ENCODE results near the gene ELOB.

DNA sequence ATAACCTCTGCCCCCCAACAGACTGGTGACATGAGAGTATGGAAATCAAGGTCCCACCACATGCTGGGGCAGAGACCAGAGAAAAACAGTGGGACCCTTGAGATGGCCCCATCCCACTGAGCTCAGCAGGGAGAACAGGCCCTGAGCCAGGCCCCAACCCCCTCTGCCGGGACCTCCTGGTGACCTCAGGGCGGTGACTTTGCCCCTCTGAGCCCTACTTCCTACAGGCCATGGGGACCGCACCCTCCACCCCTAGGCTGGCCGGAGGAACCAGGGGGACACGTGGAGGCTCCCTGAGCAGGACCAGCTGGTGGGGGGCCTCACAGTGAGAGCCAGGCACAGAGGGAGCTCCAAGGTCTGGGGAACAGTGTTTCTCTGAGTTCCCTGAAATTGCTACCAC, 38.5 kb downstream of the ELOB start:
- TF ChIP-seq ZNF260 (CRISPR knock-in tag; IDR thresholded peaks at IDR 0.05; ENCODE audit: borderline replicate concordance, low read depth) (no peak), HDAC1 (CRISPR knock-in tag; IDR thresholded peaks at IDR 0.05) (no peak), ZMAT5 (CRISPR knock-in tag; IDR thresholded peaks at IDR 0.05; ENCODE audit: borderline replicate concordance, low read depth) (no peak), TRIM24 (CRISPR knock-in tag; IDR thresholded peaks at IDR 0.05) (no peak), MAFK (conservative IDR thresholded peaks at IDR 0.05 in 1 of 2, IDR thresholded peaks at IDR 0.05 in 1 of 2; ENCODE audit: low read length in 2 of 2) (no peak), STAT6 (CRISPR knock-in tag; IDR thresholded peaks at IDR 0.05; ENCODE audit: borderline replicate concordance) (no peak), ZNF841 (CRISPR knock-in tag; IDR thresholded peaks at IDR 0.05; ENCODE audit: borderline replicate concordance) (no peak)
- TF ChIP-seq, protein P1, sequence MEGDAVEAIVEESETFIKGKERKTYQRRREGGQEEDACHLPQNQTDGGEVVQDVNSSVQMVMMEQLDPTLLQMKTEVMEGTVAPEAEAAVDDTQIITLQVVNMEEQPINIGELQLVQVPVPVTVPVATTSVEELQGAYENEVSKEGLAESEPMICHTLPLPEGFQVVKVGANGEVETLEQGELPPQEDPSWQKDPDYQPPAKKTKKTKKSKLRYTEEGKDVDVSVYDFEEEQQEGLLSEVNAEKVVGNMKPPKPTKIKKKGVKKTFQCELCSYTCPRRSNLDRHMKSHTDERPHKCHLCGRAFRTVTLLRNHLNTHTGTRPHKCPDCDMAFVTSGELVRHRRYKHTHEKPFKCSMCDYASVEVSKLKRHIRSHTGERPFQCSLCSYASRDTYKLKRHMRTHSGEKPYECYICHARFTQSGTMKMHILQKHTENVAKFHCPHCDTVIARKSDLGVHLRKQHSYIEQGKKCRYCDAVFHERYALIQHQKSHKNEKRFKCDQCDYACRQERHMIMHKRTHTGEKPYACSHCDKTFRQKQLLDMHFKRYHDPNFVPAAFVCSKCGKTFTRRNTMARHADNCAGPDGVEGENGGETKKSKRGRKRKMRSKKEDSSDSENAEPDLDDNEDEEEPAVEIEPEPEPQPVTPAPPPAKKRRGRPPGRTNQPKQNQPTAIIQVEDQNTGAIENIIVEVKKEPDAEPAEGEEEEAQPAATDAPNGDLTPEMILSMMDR (CRISPR knock-in tag; IDR thresholded peaks at IDR 0.05) = no peak
- TF ChIP-seq, protein P2, sequence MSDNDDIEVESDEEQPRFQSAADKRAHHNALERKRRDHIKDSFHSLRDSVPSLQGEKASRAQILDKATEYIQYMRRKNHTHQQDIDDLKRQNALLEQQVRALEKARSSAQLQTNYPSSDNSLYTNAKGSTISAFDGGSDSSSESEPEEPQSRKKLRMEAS (IDR thresholded peaks at IDR 0.05) = no peak
- TF ChIP-seq, protein P3, sequence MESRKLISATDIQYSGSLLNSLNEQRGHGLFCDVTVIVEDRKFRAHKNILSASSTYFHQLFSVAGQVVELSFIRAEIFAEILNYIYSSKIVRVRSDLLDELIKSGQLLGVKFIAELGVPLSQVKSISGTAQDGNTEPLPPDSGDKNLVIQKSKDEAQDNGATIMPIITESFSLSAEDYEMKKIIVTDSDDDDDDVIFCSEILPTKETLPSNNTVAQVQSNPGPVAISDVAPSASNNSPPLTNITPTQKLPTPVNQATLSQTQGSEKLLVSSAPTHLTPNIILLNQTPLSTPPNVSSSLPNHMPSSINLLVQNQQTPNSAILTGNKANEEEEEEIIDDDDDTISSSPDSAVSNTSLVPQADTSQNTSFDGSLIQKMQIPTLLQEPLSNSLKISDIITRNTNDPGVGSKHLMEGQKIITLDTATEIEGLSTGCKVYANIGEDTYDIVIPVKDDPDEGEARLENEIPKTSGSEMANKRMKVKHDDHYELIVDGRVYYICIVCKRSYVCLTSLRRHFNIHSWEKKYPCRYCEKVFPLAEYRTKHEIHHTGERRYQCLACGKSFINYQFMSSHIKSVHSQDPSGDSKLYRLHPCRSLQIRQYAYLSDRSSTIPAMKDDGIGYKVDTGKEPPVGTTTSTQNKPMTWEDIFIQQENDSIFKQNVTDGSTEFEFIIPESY (CRISPR knock-in tag; IDR thresholded peaks at IDR 0.05) = no peak

Measured in HepG2 (cell line).